Brain microvascular endothelial cell (primary cell): ENCODE measurements around the gene SSBP3.

Source experiments
- DNase-seq: peaks from one replicate; pipeline ENCODE4 v3.0.0-alpha.2; 2020
- H3K27ac ChIP-seq: fragments of 250-450 bp; sonication (Bioruptor Pico); 2 replicates; pipeline ENCODE4 v1.5.1; 2020; ENCODE audit warnings: mild to moderate bottlenecking, moderate library complexity
- H3K27me3 ChIP-seq: fragments of 250-450 bp; sonication (Bioruptor Pico); replicated peaks from 2 replicates; pipeline ENCODE4 v1.5.1; 2020; ENCODE audit warnings: mild to moderate bottlenecking
- H3K36me3 ChIP-seq: fragments of 250-450 bp; sonication (Bioruptor Pico); replicated peaks from 2 replicates; pipeline ENCODE4 v1.5.1; 2020; ENCODE audit warnings: mild to moderate bottlenecking
- H3K4me3 ChIP-seq: 2 replicates; pipeline ENCODE4 v1.5.1; 2011; ENCODE audit warnings: low read depth, mild to moderate bottlenecking, control low read depth, low read length, moderate library complexity
- CTCF ChIP-seq: IDR thresholded peaks from 2 replicates; pipeline ENCODE4 v1.5.1; 2011; ENCODE audit warnings: low read depth, mild to moderate bottlenecking, moderate library complexity, low read length, control low read depth, inconsistent platforms; ENCODE audit errors: missing control alignments
- in situ Hi-C: cut with HindIII; loops from 2 replicates; pipeline ENCODE4 v1.10.0; 2017; ENCODE audit warnings: low sequenced_read_pairs, low pct_ligation_motif_present

SSBP3 gene

GRCh38 chr1:54244655-54245054 lies 161.5 kb downstream of the SSBP3 start:
- TF ChIP-seq CTCF = no peak
- Histone ChIP-seq H3K27me3 (no peaks in the 10 kb centered on the region), H3K4me3 (no peak overlapping the region), H3K27ac (no peak overlapping the region), H3K36me3 (no peaks in the 10 kb centered on the region)
- DNase-seq = no peak
- in situ Hi-C loops = no loop called here

- in situ Hi-C loops = no loop called here
- no peaks in the 10 kb centered on the region for H3K27me3 ChIP-seq
- no peak overlapping the region for H3K27ac ChIP-seq
- DNase-seq = no peak
- peaks cover 2% of the 10 kb centered on the region for H3K36me3 ChIP-seq
- TF ChIP-seq CTCF = no peak
- H3K4me3 ChIP-seq = no peak overlapping the region
These were observed 163.2 kb downstream of the SSBP3 start for GRCh38 chr1:54243022-54243421.

GRCh38 chr1:54241364-54241763 lies 164.8 kb downstream of the SSBP3 start:
- Histone ChIP-seq H3K36me3 (peaks cover 11% of the 10 kb centered on the region), H3K4me3 (no peak overlapping the region), H3K27ac (no peak overlapping the region), H3K27me3 (no peaks in the 10 kb centered on the region)
- in situ Hi-C loops = no loop called here
- no peak for TF ChIP-seq CTCF
- DNase-seq = no peak

- Histone ChIP-seq H3K27me3 (no peaks in the 10 kb centered on the region), H3K36me3 (peaks cover 12% of the 10 kb centered on the region), H3K27ac (no peak overlapping the region), H3K4me3 (no peak overlapping the region)
- no peak for TF ChIP-seq CTCF
- in situ Hi-C loops = no loop called here
- DNase-seq = no peak
These were observed 165.4 kb downstream of the SSBP3 start for GRCh38 chr1:54240741-54241335.

- Histone ChIP-seq H3K27ac (no peak overlapping the region), H3K4me3 (no peak overlapping the region), H3K36me3 (peaks cover 12% of the 10 kb centered on the region), H3K27me3 (no peaks in the 10 kb centered on the region)
- no peak for DNase-seq
- TF ChIP-seq CTCF = no peak
- in situ Hi-C loops = no loop called here
These were observed 166.6 kb downstream of the SSBP3 start for GRCh38 chr1:54239631-54240031.

- Histone ChIP-seq H3K36me3 (peaks cover 12% of the 10 kb centered on the region), H3K27ac (no peak overlapping the region), H3K27me3 (no peaks in the 10 kb centered on the region), H3K4me3 (no peak overlapping the region)
- no peak for DNase-seq
- no peak for TF ChIP-seq CTCF
- in situ Hi-C loops = no loop called here
These were observed 167.2 kb downstream of the SSBP3 start for GRCh38 chr1:54239035-54239383.
